HFF-Myc (cell line): ENCODE measurements around the gene PLIN4.

Experiments
- DNase-seq: peaks from one replicate; pipeline ENCODE4 v3.0.0-alpha.2; 2011; ENCODE audit warnings: low read depth; ENCODE audit errors: extremely low read depth
- H3K4me3 ChIP-seq: replicated peaks from 2 replicates; pipeline ENCODE4 v1.5.1; 2011; ENCODE audit warnings: low read depth, mild to moderate bottlenecking, control low read depth, low read length
- CTCF ChIP-seq: IDR thresholded peaks from 2 replicates; pipeline ENCODE4 v1.5.1; 2012; ENCODE audit warnings: mild to moderate bottlenecking, low read depth, low read length, control low read depth; ENCODE audit errors: missing control alignments

The PLIN4 gene

GRCh38 chr19:4505570-4506448 is 12.5 kb downstream of the PLIN4 start:
- DNase-seq: no peak
- no peak overlapping the region for H3K4me3 ChIP-seq
- TF ChIP-seq CTCF: no peak

- no peak overlapping the region for H3K4me3 ChIP-seq
- no peak for TF ChIP-seq CTCF
- no peak for DNase-seq
Observed at GRCh38 chr19:4504891-4505569, 13.3 kb downstream of the PLIN4 start.

- TF ChIP-seq CTCF: no peak
- no peak overlapping the region for H3K4me3 ChIP-seq
- DNase-seq: no peak
Observed at GRCh38 chr19:4504297-4504701, 14.0 kb downstream of the PLIN4 start.

GRCh38 chr19:4503825-4504170 is 14.5 kb downstream of the PLIN4 start:
- no peak for TF ChIP-seq CTCF
- no peak for DNase-seq
- H3K4me3 ChIP-seq: no peak overlapping the region

- no peak for TF ChIP-seq CTCF
- no peak overlapping the region for H3K4me3 ChIP-seq
- DNase-seq: no peak
Observed at GRCh38 chr19:4503132-4503824, 15.0 kb downstream of the PLIN4 start.

GRCh38 chr19:4502282-4503131 is 15.8 kb downstream of the PLIN4 start:
- H3K4me3 ChIP-seq: no peak overlapping the region
- DNase-seq: no peak
- no peak for TF ChIP-seq CTCF
